ENCODE data around the gene LRRC51.

LRRC51 gene, protein sequence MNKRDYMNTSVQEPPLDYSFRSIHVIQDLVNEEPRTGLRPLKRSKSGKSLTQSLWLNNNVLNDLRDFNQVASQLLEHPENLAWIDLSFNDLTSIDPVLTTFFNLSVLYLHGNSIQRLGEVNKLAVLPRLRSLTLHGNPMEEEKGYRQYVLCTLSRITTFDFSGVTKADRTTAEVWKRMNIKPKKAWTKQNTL

DNA sequence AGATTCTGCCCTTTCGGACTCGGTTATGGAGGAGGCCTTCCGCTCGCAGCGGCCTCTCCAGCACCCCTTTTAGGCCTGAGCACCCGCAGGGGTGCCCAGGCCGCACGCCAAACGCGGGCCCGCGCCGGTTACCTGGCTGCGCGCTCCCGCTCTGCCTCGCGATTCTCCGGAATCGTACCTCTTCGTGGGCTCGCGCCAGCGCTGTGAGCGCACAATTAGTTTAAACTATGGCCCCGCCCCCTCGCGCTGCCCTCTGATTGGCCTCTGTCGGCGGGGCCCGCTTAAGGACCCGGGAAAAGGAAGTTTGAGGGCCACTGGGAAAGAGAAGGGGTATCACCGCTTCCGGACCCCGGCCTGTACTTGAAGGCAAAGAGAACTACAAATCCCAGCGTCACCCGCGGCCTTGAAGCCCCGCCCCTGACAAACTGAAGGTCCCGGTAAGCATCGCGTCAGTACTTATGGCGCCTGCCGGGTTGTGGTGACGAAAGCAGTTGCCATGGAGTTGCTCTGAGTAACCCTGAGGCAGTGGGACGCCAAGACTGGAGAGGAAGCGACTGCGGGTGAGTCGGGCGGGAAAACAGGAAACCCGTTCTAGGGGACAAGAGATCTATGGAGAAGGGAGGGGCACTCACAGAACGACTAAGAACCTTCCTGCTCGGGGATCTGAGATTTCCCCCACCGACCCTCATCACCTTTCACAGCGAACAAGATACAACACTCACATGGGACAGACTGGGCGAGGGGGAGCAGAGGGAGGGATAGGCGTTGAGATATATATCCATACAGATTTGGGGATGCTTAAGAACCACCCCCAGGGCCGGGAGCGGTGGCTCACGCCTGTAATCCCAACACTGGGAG is at the start of gene LRRC51, which contains the start of gene NUMA1:
Gene LRRC51 (plus strand): TSS at position 525 of the 858 bp plus-strand sequence. CDS start 8,234 bp downstream, outside the sequence.
Gene NUMA1 (minus strand): TSS at position 217 of the 858 bp plus-strand sequence. CDS start 44,599 bp downstream, outside the sequence.
- TF ChIP-seq, protein P1, sequence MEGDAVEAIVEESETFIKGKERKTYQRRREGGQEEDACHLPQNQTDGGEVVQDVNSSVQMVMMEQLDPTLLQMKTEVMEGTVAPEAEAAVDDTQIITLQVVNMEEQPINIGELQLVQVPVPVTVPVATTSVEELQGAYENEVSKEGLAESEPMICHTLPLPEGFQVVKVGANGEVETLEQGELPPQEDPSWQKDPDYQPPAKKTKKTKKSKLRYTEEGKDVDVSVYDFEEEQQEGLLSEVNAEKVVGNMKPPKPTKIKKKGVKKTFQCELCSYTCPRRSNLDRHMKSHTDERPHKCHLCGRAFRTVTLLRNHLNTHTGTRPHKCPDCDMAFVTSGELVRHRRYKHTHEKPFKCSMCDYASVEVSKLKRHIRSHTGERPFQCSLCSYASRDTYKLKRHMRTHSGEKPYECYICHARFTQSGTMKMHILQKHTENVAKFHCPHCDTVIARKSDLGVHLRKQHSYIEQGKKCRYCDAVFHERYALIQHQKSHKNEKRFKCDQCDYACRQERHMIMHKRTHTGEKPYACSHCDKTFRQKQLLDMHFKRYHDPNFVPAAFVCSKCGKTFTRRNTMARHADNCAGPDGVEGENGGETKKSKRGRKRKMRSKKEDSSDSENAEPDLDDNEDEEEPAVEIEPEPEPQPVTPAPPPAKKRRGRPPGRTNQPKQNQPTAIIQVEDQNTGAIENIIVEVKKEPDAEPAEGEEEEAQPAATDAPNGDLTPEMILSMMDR (IDR thresholded peaks at IDR 0.05; ENCODE audit: low read depth, low read length): no peak
- TF ChIP-seq MYC (IDR thresholded peaks at IDR 0.05; ENCODE audit: low read depth, low read length) (peak; percentile 81), POLR2A (IDR thresholded peaks at IDR 0.05; ENCODE audit: extremely low read depth, insufficient read length) (peak; percentile 88)
- TF ChIP-seq, protein P2, sequence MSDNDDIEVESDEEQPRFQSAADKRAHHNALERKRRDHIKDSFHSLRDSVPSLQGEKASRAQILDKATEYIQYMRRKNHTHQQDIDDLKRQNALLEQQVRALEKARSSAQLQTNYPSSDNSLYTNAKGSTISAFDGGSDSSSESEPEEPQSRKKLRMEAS (IDR thresholded peaks at IDR 0.05; ENCODE audit: low read depth, low read length): peak; percentile 55
- H3K4me3 ChIP-seq (ENCODE audit: low read depth, low read length): peak within 1 kb of the TSS; percentile 99
- DNase-seq (ENCODE audit: low read depth): peak; percentile 100

DNA sequence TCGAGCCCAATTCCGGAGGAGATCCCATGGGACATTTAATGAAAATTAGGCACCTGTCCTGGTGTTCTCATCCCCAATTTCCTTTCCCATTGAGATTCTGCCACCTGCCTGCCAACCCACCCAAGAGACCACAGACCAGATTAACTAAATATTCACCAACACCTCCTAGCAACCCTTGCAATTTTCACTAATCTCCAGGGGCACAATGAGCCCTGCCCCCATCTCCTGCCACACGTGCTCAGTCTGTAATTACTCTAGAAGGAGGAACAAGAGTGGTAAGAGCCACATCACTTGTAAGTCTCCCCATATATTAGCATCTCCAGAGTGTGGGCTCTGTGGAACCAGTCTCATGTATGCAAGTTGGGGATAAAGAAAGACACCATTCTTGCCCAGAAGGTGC is 44.0 kb upstream of the LRRC51 start:
- H3K4me3 ChIP-seq (ENCODE audit: low read depth, low read length): no peak overlapping the region
- DNase-seq (ENCODE audit: low read depth): no peak

DNA sequence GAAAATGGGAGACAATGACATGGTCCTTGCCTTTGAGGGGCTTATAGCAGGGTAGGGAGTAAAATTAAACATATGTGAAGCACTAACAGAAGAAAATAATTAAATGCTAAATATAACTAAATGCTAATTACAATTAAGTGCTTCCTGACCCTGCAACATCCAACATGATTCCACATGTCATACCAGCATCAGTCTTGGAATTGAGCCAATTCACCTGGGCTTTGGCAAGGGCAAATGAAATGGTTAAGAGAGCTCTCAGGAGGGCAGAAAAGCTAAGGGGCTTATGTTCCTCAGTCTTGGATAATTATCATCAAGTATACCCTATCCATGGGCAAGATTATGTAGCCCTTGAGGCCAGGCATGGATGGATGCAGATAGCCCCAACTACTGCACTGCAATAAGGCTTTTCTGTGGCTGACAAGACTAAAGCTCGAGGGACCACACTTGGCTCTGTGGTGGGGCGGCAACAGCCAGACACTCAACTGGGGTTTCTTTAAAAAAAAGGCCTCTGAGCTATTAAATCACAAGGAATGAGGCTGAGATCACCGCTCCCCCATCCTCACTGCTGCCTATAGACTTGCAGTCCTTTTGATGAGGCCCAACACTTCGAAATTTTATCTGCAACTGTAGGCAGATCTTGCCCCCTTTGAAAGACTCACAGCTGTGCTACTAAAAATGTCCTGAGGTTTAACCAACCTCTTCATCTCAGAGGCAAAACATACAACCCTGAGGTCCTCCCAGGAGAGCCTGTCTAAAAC is 42.9 kb upstream of the LRRC51 start:
- no peak for DNase-seq (ENCODE audit: low read depth)
- no peak overlapping the region for H3K4me3 ChIP-seq (ENCODE audit: low read depth, low read length)
- TF ChIP-seq MYC (IDR thresholded peaks at IDR 0.05; ENCODE audit: low read depth, low read length) (no peak), POLR2A (IDR thresholded peaks at IDR 0.05; ENCODE audit: extremely low read depth, insufficient read length) (no peak)
- TF ChIP-seq, protein P2 (IDR thresholded peaks at IDR 0.05; ENCODE audit: low read depth, low read length): no peak
- TF ChIP-seq, protein P1 (IDR thresholded peaks at IDR 0.05; ENCODE audit: low read depth, low read length): no peak

More for the DNA sequence above, 44.0 kb upstream of the LRRC51 start:
- TF ChIP-seq, protein P1 (IDR thresholded peaks at IDR 0.05; ENCODE audit: low read depth, low read length): no peak
- TF ChIP-seq POLR2A (IDR thresholded peaks at IDR 0.05; ENCODE audit: extremely low read depth, insufficient read length): no peak
- TF ChIP-seq, protein P2 (IDR thresholded peaks at IDR 0.05; ENCODE audit: low read depth, low read length): no peak
- no peak for TF ChIP-seq MYC (IDR thresholded peaks at IDR 0.05; ENCODE audit: low read depth, low read length)

DNA sequence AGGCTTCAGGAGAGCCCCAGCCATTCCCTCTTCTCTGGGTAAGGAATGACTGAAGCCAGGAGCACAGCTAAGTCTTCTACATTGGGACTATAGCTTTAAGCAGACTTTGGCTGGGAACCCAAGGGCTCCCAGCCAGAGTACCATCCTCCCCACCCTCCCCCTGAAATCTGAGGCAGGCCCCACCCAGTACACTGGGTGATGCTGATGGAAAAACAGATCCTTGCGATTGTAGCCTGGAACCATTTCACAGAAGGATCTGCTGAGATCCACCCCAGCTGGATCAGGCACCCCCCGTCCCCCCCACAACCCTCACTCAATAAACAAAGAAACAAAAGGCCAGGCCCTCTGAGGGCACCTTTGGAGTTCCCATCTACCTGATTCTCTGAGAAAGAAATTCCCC is 42.2 kb upstream of the LRRC51 start:
- no peak for DNase-seq (ENCODE audit: low read depth)
- no peak overlapping the region for H3K4me3 ChIP-seq (ENCODE audit: low read depth, low read length)
- TF ChIP-seq POLR2A (IDR thresholded peaks at IDR 0.05; ENCODE audit: extremely low read depth, insufficient read length): no peak
- no peak for TF ChIP-seq MYC (IDR thresholded peaks at IDR 0.05; ENCODE audit: low read depth, low read length)
- TF ChIP-seq, protein P1 (IDR thresholded peaks at IDR 0.05; ENCODE audit: low read depth, low read length): no peak
- TF ChIP-seq, protein P2 (IDR thresholded peaks at IDR 0.05; ENCODE audit: low read depth, low read length): no peak

All from NB4 (cell line).